Activated naive CD8-positive, alpha-beta T cell treated with anti-CD3 and anti-CD28 coated beads for 36 hours (primary cell): Measurements from ENCODE around the gene PIK3C2B. TPM values are rescaled to one million over a fixed set of nuclear protein-coding genes. Genes with fewer than 3 reads are reported as not detected.

Source experiments
- DNase-seq: peaks from one replicate; pipeline ENCODE4 v3.0.0; 2021
- H3K27ac Mint-ChIP-seq: one replicate; pipeline ENCODE4 v1.8.0; 2022; ENCODE audit warnings: mild to moderate bottlenecking, moderate library complexity, mixed read lengths
- H3K27me3 Mint-ChIP-seq: one replicate; pipeline ENCODE4 v1.8.0; 2022; ENCODE audit warnings: mild to moderate bottlenecking, mixed read lengths
- H3K36me3 Mint-ChIP-seq: one replicate; pipeline ENCODE4 v1.8.0; 2021; ENCODE audit warnings: mild to moderate bottlenecking, mixed read lengths
- H3K4me1 Mint-ChIP-seq: one replicate; pipeline ENCODE4 v1.8.0; 2021; ENCODE audit warnings: mixed read lengths
- H3K4me3 Mint-ChIP-seq: one replicate; pipeline ENCODE4 v1.8.0; 2022; ENCODE audit warnings: mild to moderate bottlenecking, moderate library complexity, mixed read lengths
- H3K9me3 Mint-ChIP-seq: one replicate; pipeline ENCODE4 v1.8.0; 2022; ENCODE audit warnings: mixed read lengths
- total RNA-seq, 2 experiments: library from RNA; stranded (reverse); gene quantifications; one replicate each; pipeline ENCODE4 v1.2.3, GENCODE V29; 2021

The PIK3C2B gene
- total RNA-seq, 2 experiments from 2014 or later = 21.3 to 21.5 TPM

DNA sequence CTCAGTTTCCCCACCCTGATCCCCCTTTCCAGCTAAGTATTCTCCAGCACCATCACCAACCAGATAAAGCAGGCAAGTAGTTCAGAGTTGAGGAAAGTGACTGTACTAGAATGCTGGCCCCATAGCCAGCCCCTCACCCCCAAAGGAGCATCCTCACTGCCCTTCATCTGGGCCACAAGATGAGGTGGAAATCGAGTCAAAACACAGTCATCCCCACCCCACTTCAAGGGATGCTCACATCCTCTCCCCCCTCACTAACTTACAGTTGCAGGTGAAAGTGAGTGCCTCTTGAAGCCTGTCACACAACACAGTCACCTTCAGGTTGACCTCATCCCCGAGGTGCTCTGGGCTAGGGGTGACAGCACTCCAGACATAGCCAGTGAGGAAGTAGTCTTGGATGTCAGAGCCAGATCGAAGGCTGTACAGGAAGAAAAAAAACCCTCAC is 30.4 kb downstream of the PIK3C2B start:
- peak; percentile 26 for DNase-seq
- Mint-ChIP-seq H3K4me3 (no peak overlapping the region), H3K4me1 (peaks cover 52% of the 10 kb centered on the region), H3K36me3 (peaks cover 13% of the 10 kb centered on the region), H3K9me3 (no peaks in the 10 kb centered on the region), H3K27me3 (no peaks in the 10 kb centered on the region), H3K27ac (peak overlapping the region; percentile 90)

- Mint-ChIP-seq H3K4me3 (no peak overlapping the region), H3K9me3 (no peaks in the 10 kb centered on the region), H3K27ac (peak overlapping the region; percentile 90), H3K36me3 (peaks cover 15% of the 10 kb centered on the region), H3K4me1 (peaks cover 52% of the 10 kb centered on the region), H3K27me3 (no peaks in the 10 kb centered on the region)
- no peak for DNase-seq
Observed at GRCh38 chr1:204463125-204464060, 31.2 kb downstream of the PIK3C2B start.

DNA sequence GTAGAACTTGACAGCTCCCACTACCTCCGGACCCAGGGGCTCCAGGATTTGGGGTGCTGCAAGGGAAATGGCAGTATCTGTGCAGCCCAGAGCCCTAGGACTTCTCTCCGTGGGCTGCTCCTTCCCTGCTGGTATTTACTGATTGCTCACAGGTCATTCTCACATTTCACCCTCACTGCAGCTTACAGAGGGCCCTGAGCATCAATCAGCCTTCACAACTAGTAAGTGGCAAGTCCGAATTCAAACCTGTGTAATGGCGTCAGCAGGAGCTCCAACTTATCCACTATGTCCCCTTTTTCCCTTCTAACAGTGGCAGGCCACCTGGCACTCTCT is 32.4 kb downstream of the PIK3C2B start:
- no peaks in the 10 kb centered on the region for H3K9me3 Mint-ChIP-seq
- H3K36me3 Mint-ChIP-seq = peaks cover 15% of the 10 kb centered on the region
- no peak overlapping the region for H3K27ac Mint-ChIP-seq

DNA sequence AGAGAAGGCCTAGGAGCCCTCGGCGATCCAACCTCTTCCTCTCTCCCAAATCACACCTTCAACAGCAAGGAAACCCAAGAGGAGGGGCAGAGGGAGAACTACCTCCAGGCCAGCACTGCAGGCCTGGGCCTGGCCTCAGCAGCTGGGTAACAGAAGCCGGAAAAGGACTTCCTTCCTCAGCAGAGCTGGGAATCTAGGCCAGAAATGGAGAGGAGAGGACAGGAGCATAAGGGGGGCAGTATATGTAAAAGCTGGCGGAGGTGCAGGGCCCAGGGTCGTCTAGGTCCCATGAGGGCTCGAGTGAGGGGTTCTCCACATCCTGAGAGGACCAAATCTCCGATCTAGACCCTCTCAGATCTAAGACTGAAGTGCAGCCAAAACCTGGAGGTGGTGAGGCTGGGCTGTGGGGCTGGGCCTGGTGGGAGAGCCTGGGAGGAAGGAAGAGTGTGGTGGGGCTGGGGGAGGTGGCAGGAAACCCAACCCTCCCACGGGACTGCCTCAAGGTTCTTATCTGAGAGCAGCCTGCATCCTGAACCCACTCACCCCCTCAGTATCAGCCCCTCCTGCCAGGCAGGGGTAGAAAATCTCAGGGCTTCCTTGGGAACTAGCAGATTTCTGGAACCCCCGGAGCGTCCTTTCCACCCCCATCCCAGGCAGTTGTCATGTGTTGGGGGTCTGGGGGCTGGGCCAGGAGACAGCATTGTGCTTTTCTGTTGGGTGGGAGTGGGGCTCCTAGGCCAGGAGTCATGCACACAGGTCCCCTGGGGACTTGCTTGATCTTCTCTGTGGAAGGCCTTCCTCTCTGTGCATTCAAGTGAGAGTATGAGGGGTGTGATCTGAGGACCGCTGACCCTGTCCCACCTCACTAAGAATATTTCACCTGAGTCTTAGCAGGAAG is 33.0 kb downstream of the PIK3C2B start:
- peak; percentile 19 for DNase-seq
- Mint-ChIP-seq H3K4me3 (no peak overlapping the region), H3K9me3 (no peaks in the 10 kb centered on the region), H3K4me1 (peaks cover 52% of the 10 kb centered on the region), H3K27ac (peak overlapping the region; percentile 1), H3K36me3 (peaks cover 15% of the 10 kb centered on the region), H3K27me3 (no peaks in the 10 kb centered on the region)

More for the DNA sequence above, 32.4 kb downstream of the PIK3C2B start:
- Mint-ChIP-seq H3K4me1 (peaks cover 52% of the 10 kb centered on the region), H3K27me3 (no peaks in the 10 kb centered on the region), H3K4me3 (no peak overlapping the region)
- DNase-seq = no peak

DNA sequence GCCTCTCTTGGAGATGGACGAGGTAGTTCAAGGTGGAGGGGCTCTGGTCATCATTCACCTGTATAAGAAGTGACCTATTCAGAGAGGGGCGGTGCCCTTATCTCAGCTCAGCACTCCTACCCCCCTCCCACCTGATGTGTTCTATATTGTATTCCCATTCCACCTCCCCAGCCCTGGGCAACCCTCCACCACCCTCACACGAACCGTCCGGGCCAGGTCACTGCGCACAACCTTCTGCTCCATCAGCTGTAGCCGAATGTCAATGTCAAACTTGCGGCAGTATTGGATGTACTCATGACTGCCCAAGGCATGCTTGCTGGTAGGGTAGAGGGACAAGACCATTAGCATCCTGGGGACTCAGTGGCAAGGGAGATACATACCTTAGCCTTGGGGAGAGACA is 34.3 kb downstream of the PIK3C2B start:
- no peaks in the 10 kb centered on the region for H3K9me3 Mint-ChIP-seq
- peaks cover 15% of the 10 kb centered on the region for H3K36me3 Mint-ChIP-seq
- peaks cover 45% of the 10 kb centered on the region for H3K4me1 Mint-ChIP-seq
- H3K27me3 Mint-ChIP-seq = no peaks in the 10 kb centered on the region
- no peak overlapping the region for H3K27ac Mint-ChIP-seq
- no peak for DNase-seq
- H3K4me3 Mint-ChIP-seq = no peak overlapping the region

- H3K36me3 Mint-ChIP-seq = peaks cover 14% of the 10 kb centered on the region
- no peaks in the 10 kb centered on the region for H3K9me3 Mint-ChIP-seq
- no peak overlapping the region for H3K4me3 Mint-ChIP-seq
- H3K4me1 Mint-ChIP-seq = peaks cover 38% of the 10 kb centered on the region
- no peaks in the 10 kb centered on the region for H3K27me3 Mint-ChIP-seq
- DNase-seq = no peak
- H3K27ac Mint-ChIP-seq = no peak overlapping the region
Observed at GRCh38 chr1:204459706-204460105, 34.9 kb downstream of the PIK3C2B start.

DNA sequence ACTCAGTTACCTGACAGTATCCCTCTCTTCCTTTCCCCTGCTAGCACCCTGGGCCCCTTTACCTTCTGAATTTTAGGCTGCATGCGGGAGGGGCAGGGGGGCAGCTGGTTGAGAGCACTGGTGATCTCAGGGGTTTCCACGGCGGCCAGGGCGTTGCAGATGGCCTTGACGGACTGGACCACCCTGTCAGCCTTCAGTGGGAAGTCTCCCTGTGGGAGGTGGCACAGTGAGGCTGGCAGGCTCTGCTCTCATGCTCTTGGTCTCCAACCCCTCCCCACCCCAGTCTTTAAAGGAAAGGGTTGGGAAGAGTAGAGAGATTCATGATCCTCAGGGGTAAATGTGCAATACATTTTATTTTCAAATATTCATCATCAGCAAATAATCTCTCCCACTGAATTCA is 36.9 kb downstream of the PIK3C2B start:
- Mint-ChIP-seq H3K9me3 (no peaks in the 10 kb centered on the region), H3K27ac (no peak overlapping the region), H3K4me3 (no peak overlapping the region), H3K36me3 (peaks cover 19% of the 10 kb centered on the region), H3K4me1 (peaks cover 29% of the 10 kb centered on the region), H3K27me3 (no peaks in the 10 kb centered on the region)
- no peak for DNase-seq

- Mint-ChIP-seq H3K4me3 (no peak overlapping the region), H3K27ac (no peak overlapping the region)
Observed at GRCh38 chr1:204456826-204457442, 37.7 kb downstream of the PIK3C2B start.

DNA sequence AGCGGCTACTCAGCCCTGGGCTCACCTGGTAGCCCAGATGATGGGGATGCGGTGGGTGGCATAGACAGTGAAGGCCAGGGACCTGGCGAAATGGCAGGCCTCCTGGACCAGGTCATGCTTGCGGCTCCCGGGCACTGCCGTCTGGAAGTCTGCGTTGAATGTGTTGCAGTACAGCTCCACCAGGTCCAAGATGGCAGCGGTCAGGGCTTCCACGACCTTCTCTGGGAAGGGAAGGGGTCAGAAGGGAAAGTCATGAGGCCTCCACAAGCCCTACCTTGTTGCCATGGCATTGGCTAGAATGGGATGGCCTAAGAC is 38.8 kb downstream of the PIK3C2B start:
- H3K27me3 Mint-ChIP-seq = no peaks in the 10 kb centered on the region
- no peak overlapping the region for H3K4me3 Mint-ChIP-seq
- H3K27ac Mint-ChIP-seq = no peak overlapping the region
- H3K36me3 Mint-ChIP-seq = peaks cover 16% of the 10 kb centered on the region
- DNase-seq = no peak
- H3K9me3 Mint-ChIP-seq = no peaks in the 10 kb centered on the region
- peaks cover 21% of the 10 kb centered on the region for H3K4me1 Mint-ChIP-seq

More at GRCh38 chr1:204456826-204457442, 37.7 kb downstream of the PIK3C2B start:
- H3K9me3 Mint-ChIP-seq = no peaks in the 10 kb centered on the region
- H3K4me1 Mint-ChIP-seq = peaks cover 26% of the 10 kb centered on the region
- DNase-seq = no peak
- no peaks in the 10 kb centered on the region for H3K27me3 Mint-ChIP-seq
- H3K36me3 Mint-ChIP-seq = peaks cover 19% of the 10 kb centered on the region

DNA sequence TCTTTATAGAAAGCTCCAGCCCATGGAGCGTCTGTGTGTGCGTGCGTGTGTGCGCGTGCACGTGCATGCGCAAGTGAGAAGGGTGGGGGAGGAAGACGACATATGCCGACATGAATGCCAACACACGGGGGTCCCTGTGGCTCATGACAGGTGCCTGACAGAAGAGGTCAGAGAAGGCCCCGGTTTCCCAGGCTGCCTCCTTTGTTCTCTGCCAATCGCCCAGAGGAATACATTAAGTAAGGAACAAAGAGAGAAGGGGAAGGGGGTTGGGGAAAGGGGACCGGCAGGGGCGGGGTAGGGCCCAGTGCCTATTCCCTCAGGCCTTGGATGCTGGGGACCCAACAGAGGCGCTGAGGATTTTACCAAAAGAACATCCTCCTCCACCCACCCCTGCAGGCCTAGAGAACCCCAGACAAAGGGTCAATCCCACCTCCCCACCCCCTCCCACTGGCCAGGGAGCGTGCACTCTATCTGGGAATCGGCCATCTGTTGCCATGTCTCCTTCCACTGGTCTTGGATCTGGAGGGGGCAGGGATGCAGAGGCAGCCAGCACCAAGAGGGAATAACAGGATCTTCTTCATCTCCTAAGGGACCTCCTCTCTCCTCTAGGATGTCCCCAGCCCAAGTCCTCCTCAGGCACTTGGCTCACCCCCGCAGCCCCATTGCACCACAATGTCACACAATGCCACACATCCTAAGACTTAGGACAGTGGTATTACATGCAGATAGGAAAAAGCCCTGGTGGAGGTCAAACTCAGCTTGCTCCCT is 39.4 kb downstream of the PIK3C2B start:
- no peak overlapping the region for H3K27ac Mint-ChIP-seq
- DNase-seq = no peak
- H3K36me3 Mint-ChIP-seq = peaks cover 12% of the 10 kb centered on the region
- H3K27me3 Mint-ChIP-seq = no peaks in the 10 kb centered on the region
- H3K4me3 Mint-ChIP-seq = no peak overlapping the region
- H3K4me1 Mint-ChIP-seq = peaks cover 23% of the 10 kb centered on the region
- no peaks in the 10 kb centered on the region for H3K9me3 Mint-ChIP-seq

GRCh38 chr1:204454476-204454875 is 40.1 kb downstream of the PIK3C2B start:
- DNase-seq = no peak
- Mint-ChIP-seq H3K36me3 (peaks cover 12% of the 10 kb centered on the region), H3K27ac (peak overlapping the region; percentile 8), H3K9me3 (no peaks in the 10 kb centered on the region), H3K27me3 (no peaks in the 10 kb centered on the region), H3K4me1 (peaks cover 24% of the 10 kb centered on the region), H3K4me3 (no peak overlapping the region)

- H3K4me1 Mint-ChIP-seq = peaks cover 26% of the 10 kb centered on the region
- peak overlapping the region; percentile 81 for H3K27ac Mint-ChIP-seq
- H3K9me3 Mint-ChIP-seq = no peaks in the 10 kb centered on the region
- H3K36me3 Mint-ChIP-seq = peaks cover 8% of the 10 kb centered on the region
- peak; percentile 75 for DNase-seq
- H3K4me3 Mint-ChIP-seq = peak overlapping the region; percentile 55
- no peaks in the 10 kb centered on the region for H3K27me3 Mint-ChIP-seq
Observed at GRCh38 chr1:204453141-204453772, 41.3 kb downstream of the PIK3C2B start.

GRCh38 chr1:204451352-204452124 is 43.1 kb downstream of the PIK3C2B start:
- Mint-ChIP-seq H3K4me1 (peaks cover 26% of the 10 kb centered on the region), H3K27me3 (no peaks in the 10 kb centered on the region), H3K4me3 (no peak overlapping the region), H3K9me3 (no peaks in the 10 kb centered on the region), H3K36me3 (peaks cover 11% of the 10 kb centered on the region), H3K27ac (peak overlapping the region; percentile 29)
- DNase-seq = no peak
